HG02642 (cell line): Measurements from ENCODE around the gene PPM1H.
"Not testable (repeated sequence)": the region's sequence is repeated elsewhere in the genome, so short reads cannot be mapped to it uniquely, and the experiment has no call there.

Experiments used
- ATAC-seq: cut with Tn5 transposase; IDR thresholded peaks from one replicate; pipeline ENCODE4 v1.9.1; 2021; ENCODE audit warnings: mild to moderate bottlenecking; ENCODE audit not compliant: unreplicated experiment, poor library complexity

PPM1H gene

GRCh38 chr12:62776575-62776974 is 158.4 kb downstream of the PPM1H start:
- ATAC-seq, result no peak

DNA sequence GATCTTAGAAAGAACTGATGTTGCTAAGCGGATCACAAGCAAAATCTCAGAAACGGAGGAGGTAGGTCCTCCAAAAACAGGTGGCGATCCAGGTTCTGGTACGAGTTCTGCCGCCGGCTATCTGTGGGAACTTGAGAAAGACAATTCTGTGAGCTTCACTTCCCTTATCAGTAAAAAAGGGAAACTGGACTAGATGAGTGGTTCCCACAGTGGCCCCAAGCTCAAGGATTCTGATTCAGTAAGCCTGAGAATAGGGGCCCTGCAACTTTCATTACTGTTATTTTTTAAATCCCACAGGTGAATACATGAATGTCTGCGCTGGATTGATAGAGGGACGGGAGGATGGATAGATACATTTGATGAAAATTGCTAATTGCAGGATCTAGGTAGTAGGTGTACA is 160.2 kb downstream of the PPM1H start:
- no peak for ATAC-seq

DNA sequence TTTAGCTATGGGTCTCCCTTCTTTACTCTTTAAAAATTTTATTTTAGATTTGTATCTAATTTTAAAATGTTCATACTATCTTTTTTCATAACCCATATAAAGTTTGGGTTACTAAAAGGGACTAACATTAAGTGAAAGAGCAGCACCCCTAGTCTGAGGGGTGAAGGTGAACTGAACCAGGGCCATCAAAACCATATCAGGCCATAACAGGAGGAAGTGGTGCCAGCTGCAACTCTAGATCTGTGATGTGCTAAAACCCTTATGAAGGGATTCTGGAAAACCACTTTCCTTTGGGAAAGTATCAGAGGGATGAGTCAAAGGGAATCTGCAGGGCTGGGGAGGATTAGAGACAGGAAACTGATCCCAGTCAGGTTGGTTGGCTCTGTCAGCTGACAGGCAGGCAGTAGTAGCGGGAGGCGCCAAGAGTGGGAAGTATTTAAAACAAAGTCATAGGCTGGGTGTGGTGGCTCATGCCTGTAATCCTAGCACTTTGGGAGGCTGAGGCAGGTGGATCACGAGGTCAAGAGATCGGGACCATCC is 162.5 kb downstream of the PPM1H start:
- no peak for ATAC-seq

DNA sequence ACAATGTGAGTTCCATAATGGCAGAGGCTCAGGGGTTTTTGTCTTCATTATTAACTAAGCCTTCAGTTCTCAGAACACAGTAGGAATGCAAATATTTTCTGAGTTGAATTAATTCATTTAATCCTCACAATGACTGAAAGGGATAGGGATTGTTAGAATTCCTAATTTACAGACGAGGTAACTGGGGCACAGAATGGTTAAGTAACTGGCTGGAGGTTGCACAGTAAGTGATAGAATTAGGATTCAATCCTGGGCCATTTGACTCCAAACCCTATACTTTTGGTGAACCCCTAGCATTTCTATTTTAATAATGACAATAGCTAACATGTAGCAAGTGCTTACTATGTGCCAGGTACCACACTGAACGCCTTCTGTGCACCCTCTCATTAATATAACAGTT is 163.1 kb downstream of the PPM1H start:
- ATAC-seq, result no peak

- no peak for ATAC-seq
Observed at GRCh38 chr12:62770381-62770780, 164.6 kb downstream of the PPM1H start.

DNA sequence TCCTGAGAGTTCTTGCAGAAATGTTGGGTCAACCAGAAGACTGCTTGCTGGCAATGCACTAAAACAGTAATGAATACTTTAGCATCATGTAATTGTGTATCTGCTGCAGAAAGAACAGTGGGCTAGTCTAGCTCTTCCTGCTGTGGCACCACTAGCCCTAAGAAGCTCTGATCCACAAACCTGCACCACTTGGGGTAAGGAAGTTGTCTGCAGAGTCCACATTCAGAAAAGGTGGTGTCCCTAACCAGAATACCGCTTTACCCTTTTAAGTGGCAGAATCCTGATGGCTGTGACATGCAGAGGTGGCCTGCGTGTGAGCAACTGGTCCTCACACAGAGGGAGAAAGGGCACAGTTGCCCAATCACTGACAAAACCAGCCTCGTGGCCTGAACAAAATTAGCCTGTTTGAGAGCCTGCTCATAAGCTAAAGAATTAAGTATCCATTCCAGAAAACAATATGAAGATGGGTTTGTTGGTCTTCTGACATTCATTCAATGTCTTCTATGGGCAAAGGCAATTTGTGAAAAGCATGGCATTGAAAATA is 165.8 kb downstream of the PPM1H start:
- ATAC-seq, result no peak

DNA sequence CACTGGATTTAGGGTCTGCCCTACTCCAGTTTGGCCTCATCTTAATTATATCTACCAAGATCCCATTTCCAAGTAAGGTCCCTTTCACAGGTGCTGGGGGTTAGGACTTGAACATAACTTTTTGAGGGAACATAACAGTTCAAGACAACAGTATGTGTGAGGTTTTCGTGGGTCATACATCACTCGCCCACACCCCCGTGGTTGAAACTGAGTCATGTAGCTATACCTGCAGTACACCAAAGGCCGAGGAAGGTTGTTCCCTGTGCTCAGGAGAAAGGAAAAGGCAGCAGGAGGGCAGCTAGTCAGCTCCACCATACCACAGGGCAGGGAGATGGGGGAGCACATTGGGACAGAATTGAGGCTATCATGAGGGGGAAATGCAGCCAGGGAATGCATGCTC is 167.0 kb downstream of the PPM1H start:
- no peak for ATAC-seq

GRCh38 chr12:62767496-62767895 is 167.5 kb downstream of the PPM1H start:
- no peak for ATAC-seq

DNA sequence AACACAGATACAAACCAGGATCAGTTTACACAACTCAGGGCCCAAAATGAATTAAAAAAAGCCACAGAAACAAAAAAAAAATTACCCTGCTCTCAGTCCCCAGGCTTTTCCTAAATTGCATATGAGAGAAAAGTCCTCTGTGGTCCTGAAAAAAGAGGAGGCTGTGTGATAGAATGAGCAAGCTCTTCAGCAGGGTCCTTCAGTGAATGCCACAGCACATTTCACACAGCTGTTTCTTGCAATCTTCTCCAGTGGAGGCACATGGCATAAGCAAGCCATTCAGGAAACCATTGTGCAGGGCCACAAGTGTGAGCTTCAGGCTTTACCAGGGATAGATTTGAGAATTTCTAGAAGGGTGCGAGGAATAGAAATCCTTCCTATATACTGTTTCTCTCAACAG is 168.5 kb downstream of the PPM1H start:
- ATAC-seq, result no peak

DNA sequence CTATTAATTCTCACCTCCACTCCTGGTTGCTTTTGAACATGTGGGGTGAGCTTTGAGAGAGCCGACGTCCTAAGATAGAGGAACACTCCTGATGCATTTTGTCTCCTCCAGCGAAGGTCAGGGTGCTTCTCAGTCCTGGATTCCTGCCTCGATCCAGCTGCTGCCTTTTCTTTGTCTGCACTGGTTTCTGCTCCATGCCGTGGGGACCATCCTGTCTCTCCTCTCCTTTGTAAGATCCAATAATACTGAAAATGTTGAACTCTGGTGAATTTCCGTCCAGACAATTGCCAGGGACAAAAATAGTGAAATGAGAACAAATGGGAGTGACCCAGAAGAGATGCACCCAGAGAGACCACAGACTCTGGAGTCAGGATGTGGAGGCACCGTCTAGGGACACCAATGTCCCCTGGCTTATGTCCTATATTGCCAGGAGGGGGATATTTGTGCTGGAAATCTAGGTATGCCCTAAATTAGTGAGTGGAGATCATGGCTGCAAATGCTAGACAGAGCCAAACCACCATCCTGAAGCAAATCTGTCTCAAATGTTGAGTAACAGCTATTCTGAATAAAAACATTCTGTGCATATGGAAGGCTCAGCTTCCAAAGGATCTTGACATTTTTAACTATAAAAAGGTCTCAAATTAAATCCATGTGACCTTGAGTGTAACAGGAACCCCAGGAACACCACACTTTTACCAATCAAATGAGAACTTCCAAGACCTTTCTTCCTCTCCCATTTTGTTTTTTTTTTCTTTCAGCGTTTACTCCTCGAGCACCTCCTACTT is 170.9 kb downstream of the PPM1H start:
- no peak for ATAC-seq

DNA sequence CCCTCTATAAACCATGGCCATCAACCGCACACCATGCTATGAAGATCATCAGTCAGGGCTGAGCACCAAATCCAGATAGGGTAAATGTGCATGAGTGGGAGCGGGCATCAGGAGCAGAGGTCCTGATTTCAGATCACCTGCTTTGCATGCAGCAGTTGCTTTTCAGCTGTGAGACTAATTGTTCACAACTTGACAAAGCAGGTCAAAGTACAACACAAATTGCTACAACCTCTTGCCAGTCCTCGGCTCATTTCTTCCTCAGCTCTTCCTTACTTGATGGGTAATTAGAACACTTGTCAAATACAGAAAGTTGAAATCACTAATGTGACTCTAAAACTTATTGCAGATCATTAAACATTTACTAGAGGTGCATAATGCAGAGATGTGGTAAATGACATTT is 171.6 kb downstream of the PPM1H start:
- ATAC-seq, result no peak

DNA sequence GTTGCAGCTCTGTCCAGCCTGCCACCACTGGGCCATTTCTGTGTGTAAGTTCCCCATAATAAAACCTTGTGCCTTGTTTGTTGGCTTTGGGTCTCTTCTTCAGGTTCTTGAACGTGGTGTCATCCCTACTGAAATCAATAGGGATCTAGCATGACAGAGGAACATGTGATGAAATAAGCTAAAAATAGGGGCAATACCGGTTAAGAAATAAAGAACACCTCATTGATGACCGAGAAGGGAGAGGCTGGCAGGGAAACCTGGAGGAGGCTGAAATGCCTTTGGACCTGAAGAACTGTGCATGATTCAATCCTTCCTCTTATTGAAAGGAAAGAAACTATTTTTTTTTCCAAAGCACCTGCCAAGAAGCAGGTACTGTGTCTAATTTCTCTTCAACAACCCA is 172.3 kb downstream of the PPM1H start:
- ATAC-seq, result no peak

GRCh38 chr12:62761658-62762057 is 173.3 kb downstream of the PPM1H start:
- ATAC-seq, result no peak

DNA sequence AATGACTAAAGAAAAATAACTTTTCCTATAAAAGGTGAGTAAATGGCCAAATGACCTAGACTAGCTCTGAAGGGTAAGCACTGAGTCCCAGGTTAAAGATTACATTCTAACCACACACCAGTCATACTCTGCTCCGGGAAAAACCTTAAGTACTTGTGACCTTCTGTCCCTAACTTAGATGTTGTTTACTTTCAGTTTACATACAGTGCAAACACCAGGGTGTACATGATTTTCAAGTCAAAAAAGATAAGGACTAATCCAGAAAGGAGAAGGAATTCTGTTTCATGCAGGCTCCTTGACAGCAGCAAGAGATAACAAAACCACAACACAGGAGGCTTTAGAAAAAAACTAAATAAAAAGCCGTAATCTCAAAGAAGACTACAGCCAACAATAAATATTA is 174.2 kb downstream of the PPM1H start:
- ATAC-seq, result peak; percentile 91

- not testable (repeated sequence) for ATAC-seq
Observed at GRCh38 chr12:62760341-62760740, 174.6 kb downstream of the PPM1H start.

DNA sequence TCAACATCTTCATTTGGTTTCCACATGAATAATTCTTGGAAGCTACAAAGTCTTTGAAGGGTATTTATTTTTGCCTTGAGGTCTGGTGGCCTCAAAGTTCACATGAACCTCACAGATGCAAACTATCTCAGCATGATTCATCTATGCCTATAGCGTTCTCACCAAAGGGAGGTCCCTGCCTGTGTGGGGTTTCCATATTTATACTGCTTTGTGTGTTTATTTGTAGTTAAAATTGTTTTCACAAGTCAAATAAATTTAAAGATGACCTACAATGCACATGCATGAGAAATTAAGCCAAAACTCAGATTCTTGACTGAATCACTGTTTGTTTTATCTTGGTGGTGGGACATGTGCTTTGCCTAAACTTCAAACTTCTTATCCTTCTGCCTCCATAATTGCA is 176.7 kb downstream of the PPM1H start:
- no peak for ATAC-seq

- ATAC-seq, result no peak
Observed at GRCh38 chr12:62757048-62757447, 177.9 kb downstream of the PPM1H start.

- no peak for ATAC-seq
Observed at GRCh38 chr12:62754706-62755105, 180.2 kb downstream of the PPM1H start.

GRCh38 chr12:62751810-62752155 is 183.2 kb downstream of the PPM1H start:
- ATAC-seq, result no peak

DNA sequence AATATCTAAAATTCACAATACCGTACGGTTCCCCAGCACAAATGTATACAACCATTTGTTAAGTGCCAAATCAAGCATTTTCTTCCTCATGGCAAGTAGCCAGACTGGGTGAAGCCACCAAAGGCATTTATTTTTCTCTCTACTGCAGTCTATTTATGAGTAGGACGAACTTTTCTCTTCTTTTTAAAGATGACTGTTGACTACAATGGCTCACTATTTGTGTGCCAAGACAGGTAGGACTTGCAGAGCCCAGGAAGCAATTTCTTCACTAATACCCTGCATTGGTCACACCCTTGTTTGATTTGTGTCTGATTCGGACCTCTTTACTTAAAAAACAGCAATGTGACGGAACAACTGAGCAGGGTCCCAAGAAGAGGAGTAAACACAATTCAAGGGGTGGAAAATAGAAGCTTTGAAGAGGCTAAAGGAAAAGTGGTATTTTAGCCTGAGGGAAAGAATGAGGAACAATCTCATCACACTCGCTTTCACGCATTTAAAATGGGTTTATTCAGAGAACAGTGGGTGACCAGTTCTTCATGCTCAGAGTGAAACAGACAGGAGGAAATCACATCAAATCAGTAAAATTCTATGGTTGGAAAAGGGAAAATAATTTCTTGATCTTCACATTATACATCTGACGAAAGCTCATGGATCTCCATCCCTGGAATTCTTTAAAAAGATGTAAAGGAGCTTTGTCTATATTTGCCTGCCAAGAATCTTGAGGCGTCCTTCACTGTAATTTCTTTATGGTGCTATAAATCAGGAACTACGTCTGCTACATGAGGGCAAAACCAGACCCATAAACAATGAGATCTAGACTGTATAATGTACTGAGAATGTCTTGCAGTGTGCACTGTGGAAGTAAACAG is 183.8 kb downstream of the PPM1H start:
- ATAC-seq, result no peak

GRCh38 chr12:62749586-62749985 is 185.4 kb downstream of the PPM1H start:
- no peak for ATAC-seq
